ENCODE results near the gene IDUA.
A peak's percentile ranks its signal among the peaks of the same experiment; 100 is the strongest.
"Not testable (repeated sequence)": the region's sequence is repeated elsewhere in the genome, so short reads cannot be mapped to it uniquely, and the experiment has no call there.

IDUA gene

GRCh38 chr4:1043651-1044468 is 57.0 kb downstream of the IDUA start:
- DNase-seq (ENCODE audit: low read depth in 2 of 3, low spot score in 1 of 3) = peak in 2 of 3 donors; percentile 26 to 29

GRCh38 chr4:1044469-1045192 is 57.8 kb downstream of the IDUA start:
- no peak for DNase-seq (ENCODE audit: low read depth in 2 of 3, low spot score in 1 of 3)

DNA sequence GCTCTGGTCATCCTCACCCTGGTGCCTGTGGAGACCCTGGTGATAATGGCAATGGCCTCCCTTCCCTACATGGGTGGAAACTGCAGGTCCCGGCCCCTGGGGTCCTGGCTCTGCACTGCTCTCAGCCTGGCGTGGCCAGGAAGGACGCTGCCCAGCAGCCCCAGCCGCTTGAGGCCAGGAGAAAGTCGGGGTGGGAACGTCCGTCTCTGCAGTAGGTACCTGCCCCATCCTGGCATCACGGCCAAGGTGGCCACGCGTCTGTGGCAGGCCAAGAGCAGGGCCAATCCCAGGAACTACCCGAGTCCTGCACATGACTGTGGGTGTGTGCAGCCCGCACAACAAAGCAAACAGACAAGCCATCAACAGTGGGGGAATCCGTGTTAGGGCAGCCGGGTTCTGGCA is 58.4 kb downstream of the IDUA start:
- DNase-seq (ENCODE audit: low read depth in 2 of 3, low spot score in 1 of 3) = no peak

DNA sequence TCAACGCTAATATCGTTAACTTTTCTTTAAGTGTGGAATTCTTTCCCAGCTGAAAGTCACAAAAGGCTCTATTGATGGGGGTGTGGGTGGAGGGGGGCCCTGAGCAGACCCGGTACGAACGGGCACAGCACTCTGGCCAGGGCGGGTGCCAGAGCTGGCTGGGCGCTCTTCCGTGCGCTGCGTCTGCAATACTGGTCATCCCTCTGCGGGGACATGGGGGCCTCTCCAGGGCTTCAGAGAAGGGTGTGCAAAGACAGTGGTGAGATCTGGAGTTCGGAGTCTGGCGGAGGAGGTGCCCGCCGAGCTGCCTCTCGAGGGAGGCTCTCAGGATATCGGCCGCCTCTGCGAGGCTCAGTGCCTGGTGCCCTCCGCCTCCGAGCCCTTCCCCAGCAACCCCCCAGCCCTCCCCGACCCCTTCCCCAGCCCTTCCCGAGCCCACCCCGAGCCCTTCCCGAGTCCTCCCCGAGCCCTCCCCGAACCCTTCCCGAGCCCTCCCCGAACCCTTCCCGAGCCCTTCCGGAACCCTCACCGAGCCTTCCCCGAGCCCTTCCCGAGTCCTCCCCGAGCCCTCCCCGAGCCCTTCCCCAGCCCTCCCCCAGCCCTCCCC is 58.9 kb downstream of the IDUA start:
- DNase-seq (ENCODE audit: low read depth in 2 of 3, low spot score in 1 of 3) = no peak

DNA sequence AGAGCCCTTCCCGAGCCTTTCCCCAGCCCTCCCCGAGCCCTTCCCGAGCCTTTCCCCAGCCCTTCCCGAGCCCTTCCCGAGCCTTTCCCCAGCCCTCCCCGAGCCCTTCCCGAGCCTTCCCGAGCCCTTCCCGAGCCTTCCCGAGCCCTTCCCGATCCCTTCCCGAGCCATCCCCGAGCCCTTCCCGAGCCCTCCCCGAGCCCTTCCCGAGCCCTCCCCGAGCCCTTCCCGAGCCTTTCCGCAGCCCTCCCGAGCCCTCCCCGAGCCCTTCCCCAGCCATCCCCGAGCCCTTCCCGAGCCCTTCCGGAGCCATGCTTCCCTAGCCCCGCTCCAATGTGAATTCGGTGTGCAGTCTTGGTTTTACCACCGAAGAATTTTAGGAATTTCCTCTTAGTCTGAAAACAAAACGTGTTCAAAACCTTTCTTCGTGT is 59.8 kb downstream of the IDUA start:
- DNase-seq (ENCODE audit: low read depth in 2 of 3, low spot score in 1 of 3) = not testable (repeated sequence)

GRCh38 chr4:1047106-1047975 is 60.5 kb downstream of the IDUA start:
- DNase-seq (ENCODE audit: low read depth in 2 of 3, low spot score in 1 of 3) = no peak

GRCh38 chr4:1047976-1048772 is 61.3 kb downstream of the IDUA start:
- DNase-seq (ENCODE audit: low read depth in 2 of 3, low spot score in 1 of 3) = no peak

DNA sequence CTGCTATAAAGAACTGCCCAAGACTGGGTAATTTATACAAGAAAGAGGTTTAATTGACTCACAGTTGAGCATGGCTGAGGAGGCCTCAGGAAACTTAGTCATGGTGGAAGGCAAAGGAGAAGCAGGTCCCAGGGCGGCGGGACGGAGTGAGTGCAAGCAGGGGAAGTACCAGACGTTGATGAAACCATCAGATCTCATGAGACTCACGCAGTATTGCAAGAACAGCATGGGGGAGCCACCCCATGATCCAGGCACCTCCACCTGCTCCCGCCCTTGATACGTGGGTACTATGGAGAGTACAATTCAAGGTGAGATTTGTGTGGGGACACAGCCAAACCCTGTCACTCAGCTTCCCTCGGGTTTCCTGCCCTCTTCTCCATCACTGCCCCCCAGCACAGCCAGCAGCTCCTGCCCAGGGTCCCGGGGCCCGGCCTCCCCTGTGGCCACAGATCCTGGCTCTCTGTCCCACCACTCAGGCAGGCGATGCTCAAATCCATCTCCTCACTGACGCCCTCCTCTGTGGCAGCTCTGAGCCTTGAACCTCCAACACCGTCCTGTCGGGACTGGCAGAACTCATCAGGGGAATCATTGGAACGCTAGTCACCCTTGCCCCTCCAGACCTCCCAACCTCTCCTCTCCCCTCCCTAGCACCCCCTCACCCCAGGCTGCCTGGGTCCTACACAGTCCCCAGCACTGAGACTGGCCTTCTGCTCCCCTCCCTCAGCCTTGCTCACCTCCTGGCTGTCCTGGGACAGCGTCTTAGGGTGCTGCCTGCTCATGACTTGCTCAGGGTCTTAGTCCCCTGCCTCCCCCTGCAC is 62.1 kb downstream of the IDUA start:
- DNase-seq (ENCODE audit: low read depth in 2 of 3, low spot score in 1 of 3) = peak in 1 of 3 donors; percentile 39

DNA sequence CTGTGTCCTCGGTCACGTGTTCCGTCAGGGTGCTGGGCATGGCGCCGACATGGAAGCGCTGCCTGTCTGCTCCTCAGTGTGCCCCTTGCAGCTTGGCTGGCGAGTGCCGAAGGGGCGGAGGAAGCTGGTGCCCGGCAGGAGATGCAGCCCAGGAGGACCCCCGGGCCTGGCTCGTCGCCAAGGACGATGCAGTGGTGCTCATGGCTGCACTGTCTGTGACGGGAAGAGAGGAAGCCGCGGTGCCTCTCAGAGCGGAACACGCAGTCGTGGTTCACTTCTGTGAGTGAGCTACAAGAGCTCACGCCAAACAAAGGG is 62.7 kb downstream of the IDUA start:
- DNase-seq (ENCODE audit: low read depth in 2 of 3, low spot score in 1 of 3) = no peak

- no peak for DNase-seq (ENCODE audit: low read depth in 2 of 3, low spot score in 1 of 3)
Measured at GRCh38 chr4:1050486-1051213, 63.8 kb downstream of the IDUA start.

DNA sequence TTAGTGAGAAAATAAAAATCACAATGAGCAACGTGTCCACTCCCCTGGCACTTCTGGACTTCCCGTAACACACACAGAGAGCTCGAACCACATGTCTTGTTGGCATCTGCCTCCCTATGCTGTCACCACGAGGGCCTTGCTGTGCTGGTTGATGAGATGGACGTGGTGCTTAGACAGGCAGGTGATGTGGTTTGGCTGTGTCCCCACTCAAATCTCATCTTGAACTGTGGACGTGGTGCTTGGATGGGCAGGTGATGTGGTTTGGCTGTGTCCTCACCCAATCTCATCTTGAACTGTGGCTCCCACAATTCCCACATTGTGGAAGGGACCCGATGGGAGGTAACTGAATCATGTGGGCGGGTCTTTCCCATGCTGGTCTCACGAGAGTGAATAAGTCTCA is 64.6 kb downstream of the IDUA start:
- DNase-seq (ENCODE audit: low read depth in 2 of 3, low spot score in 1 of 3) = no peak

- no peak for DNase-seq (ENCODE audit: low read depth in 2 of 3, low spot score in 1 of 3)
Measured at GRCh38 chr4:1052231-1052671, 65.4 kb downstream of the IDUA start.

DNA sequence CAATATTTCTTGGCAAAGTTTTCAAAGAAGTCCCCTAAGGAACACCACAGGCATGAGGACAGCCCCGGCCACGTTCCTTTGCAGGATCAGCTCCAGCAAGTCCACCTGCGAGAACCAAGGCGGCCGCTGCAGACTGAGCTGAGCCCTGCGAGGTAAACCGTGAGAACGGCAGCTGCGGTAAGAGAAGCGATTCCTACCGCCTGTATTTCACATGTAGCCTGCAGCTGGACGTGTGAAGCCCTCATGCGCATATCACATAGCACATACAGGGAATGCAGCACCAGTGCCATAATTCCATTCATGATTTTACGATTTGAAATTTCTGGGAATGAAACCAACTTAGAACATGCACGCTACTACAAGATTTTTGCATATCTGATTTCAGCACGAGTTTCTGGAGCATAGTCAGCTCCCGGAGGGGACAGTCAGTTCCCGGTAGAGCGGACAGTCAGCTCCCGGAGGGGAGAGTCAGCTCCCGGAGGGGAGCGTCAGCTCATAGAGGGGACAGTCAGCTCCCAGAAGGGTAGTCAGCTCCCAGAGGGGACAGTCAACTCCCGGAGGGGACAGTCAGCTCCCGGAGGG is 66.3 kb downstream of the IDUA start:
- no peak for DNase-seq (ENCODE audit: low read depth in 2 of 3, low spot score in 1 of 3)

DNA sequence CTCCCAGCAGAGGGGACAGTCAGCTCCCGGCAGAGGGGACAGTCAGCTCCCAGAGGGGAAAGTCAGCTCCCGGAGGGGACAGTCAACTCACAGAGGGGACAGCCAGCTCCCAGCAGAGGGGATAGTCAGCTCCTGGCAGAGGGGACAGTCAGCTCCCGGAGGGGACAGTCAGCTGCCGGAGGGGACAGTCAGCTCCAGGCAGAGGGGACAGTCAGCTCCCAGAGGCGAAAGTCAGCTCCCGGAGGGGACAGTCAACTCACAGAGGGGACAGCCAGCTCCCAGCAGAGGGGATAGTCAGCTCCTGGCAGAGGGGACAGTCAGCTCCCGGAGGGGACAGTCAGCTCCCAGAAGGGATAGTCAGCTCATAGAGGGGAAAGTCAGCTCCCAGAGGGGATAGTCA is 67.0 kb downstream of the IDUA start:
- DNase-seq (ENCODE audit: low read depth in 2 of 3, low spot score in 1 of 3) = not testable (repeated sequence)

All from stimulated activated CD4-positive, alpha-beta T cell treated with anti-CD3 and anti-CD28 coated beads, Interleukin-12 subunit alpha, Interleukin-12 subunit beta, amount 100 ng/mL, for 48 hours (primary cell).